CD14-positive monocyte (primary cell): ENCODE measurements around the gene WDR18. TPM values are rescaled to one million over a fixed set of nuclear protein-coding genes. Genes with fewer than 3 reads are reported as not detected.

ENCODE experiments used
- DNase-seq, 3 donors: peaks; one replicate each; pipeline ENCODE4 v3.0.0-alpha.2; 2011 to 2022
- H2AFZ ChIP-seq: 2 replicates; pipeline ENCODE4 v1.6.0; 2012; ENCODE audit warnings: mild to moderate bottlenecking, low read depth, low read length, inconsistent platforms; ENCODE audit not compliant: insufficient read depth, poor library complexity, severe bottlenecking
- H3K27ac ChIP-seq, 2 donors: 1 replicate in 1 of 2; 2 replicates in 1 of 2; pipeline ENCODE4 v1.5.1; 2012 to 2013; ENCODE audit warnings: low read length in 2 of 2, control low read depth in 1 of 2, inconsistent platforms in 1 of 2, low read depth in 1 of 2, mild to moderate bottlenecking in 1 of 2
- H3K27me3 ChIP-seq, 2 donors: one replicate each; pipeline versions ENCODE4 v1.6.0 to v1.6.1; 2011 to 2013; ENCODE audit warnings: low read length in 2 of 2; ENCODE audit not compliant: control insufficient read depth in 2 of 2, insufficient read depth in 2 of 2
- H3K36me3 ChIP-seq, 2 donors: replicated peaks in 1 of 2; 1 replicate in 1 of 2; 2 replicates in 1 of 2; pipeline versions ENCODE4 v1.5.1 to v1.6.1; 2012 to 2013; ENCODE audit warnings: low read length in 2 of 2, control low read depth in 1 of 2, inconsistent platforms in 1 of 2, mild to moderate bottlenecking in 1 of 2; ENCODE audit not compliant: insufficient read depth in 2 of 2, control insufficient read depth in 1 of 2
- H3K4me1 ChIP-seq, 2 donors: 1 replicate in 1 of 2; 2 replicates in 1 of 2; pipeline versions ENCODE4 v1.5.1 to v1.6.1; 2012 to 2013; ENCODE audit warnings: low read length in 2 of 2, control low read depth in 1 of 2, inconsistent platforms in 1 of 2, mild to moderate bottlenecking in 1 of 2, moderate library complexity in 1 of 2; ENCODE audit not compliant: insufficient read depth in 2 of 2, control insufficient read depth in 1 of 2
- H3K4me2 ChIP-seq: replicated peaks from 2 replicates; pipeline ENCODE3; 2012; ENCODE audit warnings: low read length, moderate library complexity, mild to moderate bottlenecking; ENCODE audit not compliant: poor library complexity, severe bottlenecking; ENCODE audit errors: extremely low read depth
- H3K4me3 ChIP-seq, 3 experiments: fragments of 200-600 bp in 1 of 3; sonication (generic) in 1 of 3; replicated peaks in 1 of 3; 1 replicate in 2 of 3; 2 replicates in 1 of 3; pipeline ENCODE4 v1.5.1; 2011 to 2013; ENCODE audit warnings: low read length in 3 of 3, mild to moderate bottlenecking in 3 of 3, control low read depth in 2 of 3, low read depth in 2 of 3, inconsistent platforms in 1 of 3, moderate library complexity in 1 of 3
- H3K79me2 ChIP-seq: 2 replicates; pipeline ENCODE4 v1.6.0; 2012; ENCODE audit warnings: mild to moderate bottlenecking, control low read depth, inconsistent platforms, low read length, moderate library complexity; ENCODE audit not compliant: insufficient read depth
- H3K9ac ChIP-seq: 2 replicates; pipeline ENCODE4 v1.6.0; 2017; ENCODE audit warnings: low read length, mild to moderate bottlenecking; ENCODE audit not compliant: insufficient read depth, poor library complexity, severe bottlenecking
- H3K9me3 ChIP-seq, 2 donors: replicated peaks in 1 of 2; 1 replicate in 1 of 2; 2 replicates in 1 of 2; pipeline versions ENCODE4 v1.5.1 to v1.6.1; 2012 to 2013; ENCODE audit warnings: low read length in 2 of 2, control low read depth in 1 of 2; ENCODE audit not compliant: control insufficient read depth in 1 of 2, insufficient read depth in 1 of 2
- H4K20me1 ChIP-seq: 2 replicates; pipeline ENCODE4 v1.6.0; 2012; ENCODE audit warnings: mild to moderate bottlenecking, low read length, control low read depth, moderate library complexity; ENCODE audit not compliant: insufficient read depth
- H3K27ac Mint-ChIP-seq, 7 donors: one replicate each; pipeline ENCODE4 v1.8.0; 2020; ENCODE audit warnings: mild to moderate bottlenecking in 7 of 7, mixed read lengths in 7 of 7, moderate library complexity in 6 of 7, inconsistent platforms in 2 of 7
- H3K27me3 Mint-ChIP-seq, 3 donors: one replicate each; pipeline ENCODE4 v1.8.0; 2021 to 2022; ENCODE audit warnings: low read depth in 3 of 3, mild to moderate bottlenecking in 3 of 3, mixed read lengths in 3 of 3, moderate library complexity in 3 of 3, inconsistent platforms in 1 of 3
- H3K36me3 Mint-ChIP-seq, 2 donors: one replicate each; pipeline ENCODE4 v1.8.0; 2020; ENCODE audit warnings: mixed read lengths in 2 of 2, inconsistent platforms in 1 of 2, mild to moderate bottlenecking in 1 of 2
- H3K4me1 Mint-ChIP-seq: one replicate; pipeline ENCODE4 v1.8.0; 2020; ENCODE audit warnings: mild to moderate bottlenecking, mixed read lengths
- H3K4me3 Mint-ChIP-seq, 2 donors: one replicate each; pipeline ENCODE4 v1.8.0; 2020; ENCODE audit warnings: mild to moderate bottlenecking in 2 of 2, mixed read lengths in 2 of 2, moderate library complexity in 1 of 2
- H3K9me3 Mint-ChIP-seq, 7 donors: one replicate each; pipeline ENCODE4 v1.8.0; 2020 to 2022; ENCODE audit warnings: mixed read lengths in 7 of 7, mild to moderate bottlenecking in 6 of 7, moderate library complexity in 6 of 7, inconsistent platforms in 2 of 7
- WGBS: methylation state at CpG from one replicate; pipeline ENCODE4 v1.1.5; 2013; ENCODE audit warnings: missing lambda C conversion rate; ENCODE audit not compliant: insufficient coverage; 5-methylcytosine and 5-hydroxymethylcytosine counted together
- intact Hi-C, 2 donors: fragments of 100-400 bp; cut with micrococcal nuclease; formaldehyde crosslinking; loops; one replicate each; pipeline versions ENCODE4 v1.15.0 to v1.15.1; 2023
- polyA plus RNA-seq, 3 donors: library from polyadenylated mRNA; depleted of rRNA in 1 of 3; unstranded in 2 of 3; stranded (reverse) in 1 of 3; fragments of 300-500 nt in 2 of 3; fragments of >200 nt in 1 of 3; fragmentation: Illumina TruSeq in 2 of 3; gene quantifications; 1 replicate in 2 of 3; 2 replicates in 1 of 3; pipeline ENCODE4 v1.2.3, GENCODE V29; 2012 to 2021
- TF ChIP-seq, protein P1 (sequence below): fragments of 200-600 bp; IDR thresholded peaks from one replicate; pipeline ENCODE4 v1.8.0; 2022; ENCODE audit warnings: antibody characterized with exemption, mild to moderate bottlenecking

Gene WDR18
- polyA plus RNA-seq, 3 donors = 21.3 to 52.7 (median 49.9) TPM

DNA sequence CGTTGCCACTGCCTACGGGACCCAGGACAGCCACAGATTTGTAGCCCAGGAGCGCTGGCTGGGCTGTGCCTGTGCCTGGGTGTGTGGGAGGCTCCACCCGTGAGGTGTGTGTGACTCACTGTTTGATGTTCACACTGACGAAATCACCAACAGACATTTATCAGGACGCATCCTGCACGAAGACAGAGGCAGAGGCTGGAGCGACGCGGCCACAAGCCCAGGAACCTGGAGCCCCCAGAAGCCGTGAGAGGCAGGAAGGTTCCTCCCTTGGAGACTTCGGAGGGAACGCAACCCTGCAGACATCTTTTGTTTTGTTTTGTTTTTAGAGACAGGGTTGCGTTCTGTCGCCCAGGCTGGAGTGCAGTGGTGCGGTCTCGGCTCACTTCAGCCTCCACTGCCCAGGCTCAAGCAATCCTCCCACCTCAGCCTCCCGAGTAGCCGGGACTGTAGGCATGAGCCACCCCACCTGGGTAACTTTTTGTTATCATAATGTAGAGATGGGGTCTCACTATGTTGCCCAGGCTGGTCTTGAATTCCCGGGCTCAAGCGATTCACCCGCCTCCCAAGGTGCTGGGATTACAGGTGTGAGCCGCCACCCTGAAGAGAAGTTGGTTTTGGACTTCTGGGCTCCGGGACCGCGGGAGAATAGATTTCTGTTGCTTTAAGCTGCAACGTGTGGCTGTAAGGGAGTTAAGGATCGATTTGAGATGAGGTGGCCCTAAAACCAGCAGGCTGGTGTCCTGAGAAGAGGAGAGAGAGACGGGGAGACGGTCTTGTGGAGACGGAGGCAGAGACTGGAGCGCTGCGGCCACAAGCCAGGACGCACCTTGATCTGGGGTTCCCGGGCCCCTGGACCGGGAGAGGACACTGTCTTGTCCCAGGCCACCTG is 24.9 kb upstream of the WDR18 start:
- Mint-ChIP-seq H3K4me1 (peaks cover 8% of the 10 kb centered on the region), H3K4me3 (no peak overlapping the region), H3K9me3 (no peaks in the 10 kb centered on the region), H3K36me3 (peaks cover 25 to 60% of the 10 kb centered on the region in 2 donors), H3K27me3 (no peaks in the 10 kb centered on the region), H3K27ac (peak overlapping the region in 1 of 7 donors; percentile 66)
- Histone ChIP-seq H3K27me3 (no peaks in the 10 kb centered on the region), H2AFZ (no peak overlapping the region), H3K4me3 (no peak overlapping the region), H4K20me1 (peaks cover 100% of the 10 kb centered on the region), H3K27ac (no peak overlapping the region), H3K9me3 (no peaks in the 10 kb centered on the region), H3K4me2 (no peak overlapping the region), H3K36me3 (peaks cover 44 to 60% of the 10 kb centered on the region in 2 donors), H3K9ac (no peak overlapping the region), H3K4me1 (peaks cover 0 to 5% of the 10 kb centered on the region in 2 donors), H3K79me2 (peaks cover 76% of the 10 kb centered on the region)
- intact Hi-C loops = no loop called here
- no peak for DNase-seq
- TF ChIP-seq, protein P1, sequence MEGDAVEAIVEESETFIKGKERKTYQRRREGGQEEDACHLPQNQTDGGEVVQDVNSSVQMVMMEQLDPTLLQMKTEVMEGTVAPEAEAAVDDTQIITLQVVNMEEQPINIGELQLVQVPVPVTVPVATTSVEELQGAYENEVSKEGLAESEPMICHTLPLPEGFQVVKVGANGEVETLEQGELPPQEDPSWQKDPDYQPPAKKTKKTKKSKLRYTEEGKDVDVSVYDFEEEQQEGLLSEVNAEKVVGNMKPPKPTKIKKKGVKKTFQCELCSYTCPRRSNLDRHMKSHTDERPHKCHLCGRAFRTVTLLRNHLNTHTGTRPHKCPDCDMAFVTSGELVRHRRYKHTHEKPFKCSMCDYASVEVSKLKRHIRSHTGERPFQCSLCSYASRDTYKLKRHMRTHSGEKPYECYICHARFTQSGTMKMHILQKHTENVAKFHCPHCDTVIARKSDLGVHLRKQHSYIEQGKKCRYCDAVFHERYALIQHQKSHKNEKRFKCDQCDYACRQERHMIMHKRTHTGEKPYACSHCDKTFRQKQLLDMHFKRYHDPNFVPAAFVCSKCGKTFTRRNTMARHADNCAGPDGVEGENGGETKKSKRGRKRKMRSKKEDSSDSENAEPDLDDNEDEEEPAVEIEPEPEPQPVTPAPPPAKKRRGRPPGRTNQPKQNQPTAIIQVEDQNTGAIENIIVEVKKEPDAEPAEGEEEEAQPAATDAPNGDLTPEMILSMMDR = no peak
- WGBS = 88% methylated on average over 21 of the region's 36 CpGs

DNA sequence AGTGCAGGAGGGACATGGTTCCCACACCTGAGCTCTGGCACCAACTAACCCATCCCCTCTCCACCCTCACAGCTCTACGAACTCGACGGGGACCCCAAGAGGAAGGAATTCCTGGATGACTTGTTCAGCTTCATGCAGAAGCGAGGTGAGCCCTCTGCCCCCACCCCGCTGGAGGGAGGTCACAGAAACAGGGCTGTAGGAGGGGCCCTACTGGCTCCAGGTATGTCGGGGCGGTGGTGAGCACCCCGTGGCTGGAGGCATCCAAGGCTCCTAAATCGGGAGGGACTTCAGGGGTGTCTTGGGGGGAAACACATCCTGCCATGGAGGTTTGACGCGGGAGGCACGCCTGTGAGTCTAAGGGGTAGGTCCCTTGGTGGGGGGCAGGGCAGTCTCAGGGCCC is 24.1 kb upstream of the WDR18 start:
- peaks cover 0 to 2% (median 0%) of the 10 kb centered on the region in 7 donors for H3K9me3 Mint-ChIP-seq
- Histone ChIP-seq H2AFZ (no peak overlapping the region), H3K27ac (no peak overlapping the region), H3K79me2 (peaks cover 68% of the 10 kb centered on the region), H3K4me3 (no peak overlapping the region), H3K9ac (no peak overlapping the region), H3K4me1 (peaks cover 0 to 5% of the 10 kb centered on the region in 2 donors), H3K4me2 (no peak overlapping the region), H3K9me3 (no peaks in the 10 kb centered on the region), H4K20me1 (peaks cover 100% of the 10 kb centered on the region), H3K27me3 (no peaks in the 10 kb centered on the region), H3K36me3 (peaks cover 52 to 68% of the 10 kb centered on the region in 2 donors)
- intact Hi-C loops = no loop called here
- H3K27ac Mint-ChIP-seq = no peak overlapping the region
- peaks cover 8% of the 10 kb centered on the region for H3K4me1 Mint-ChIP-seq
- H3K36me3 Mint-ChIP-seq = peaks cover 33 to 65% of the 10 kb centered on the region in 2 donors
- no peak overlapping the region for H3K4me3 Mint-ChIP-seq
- no peaks in the 10 kb centered on the region for H3K27me3 Mint-ChIP-seq
- TF ChIP-seq, protein P1 = no peak
- no peak for DNase-seq
- WGBS = 73% methylated on average over 7 of the region's 12 CpGs
